Lower leg skin (tissue), 3 donors: ENCODE measurements around the gene CELSR3.

Experiments used
- POLR2A ChIP-seq, 2 donors: fragments of 450-650 bp; IDR thresholded peaks; one replicate each; pipeline ENCODE4 v1.6.1; 2016 to 2017; ENCODE audit warnings: antibody characterized with exemption in 2 of 2, mild to moderate bottlenecking in 1 of 2, moderate library complexity in 1 of 2
- TF ChIP-seq, protein P1 (sequence below), 3 donors: fragments of 450-650 bp; IDR thresholded peaks; one replicate each; pipeline ENCODE4 v1.5.1; 2016; ENCODE audit warnings: antibody characterized with exemption in 3 of 3, mild to moderate bottlenecking in 3 of 3, moderate library complexity in 2 of 3

DNA sequence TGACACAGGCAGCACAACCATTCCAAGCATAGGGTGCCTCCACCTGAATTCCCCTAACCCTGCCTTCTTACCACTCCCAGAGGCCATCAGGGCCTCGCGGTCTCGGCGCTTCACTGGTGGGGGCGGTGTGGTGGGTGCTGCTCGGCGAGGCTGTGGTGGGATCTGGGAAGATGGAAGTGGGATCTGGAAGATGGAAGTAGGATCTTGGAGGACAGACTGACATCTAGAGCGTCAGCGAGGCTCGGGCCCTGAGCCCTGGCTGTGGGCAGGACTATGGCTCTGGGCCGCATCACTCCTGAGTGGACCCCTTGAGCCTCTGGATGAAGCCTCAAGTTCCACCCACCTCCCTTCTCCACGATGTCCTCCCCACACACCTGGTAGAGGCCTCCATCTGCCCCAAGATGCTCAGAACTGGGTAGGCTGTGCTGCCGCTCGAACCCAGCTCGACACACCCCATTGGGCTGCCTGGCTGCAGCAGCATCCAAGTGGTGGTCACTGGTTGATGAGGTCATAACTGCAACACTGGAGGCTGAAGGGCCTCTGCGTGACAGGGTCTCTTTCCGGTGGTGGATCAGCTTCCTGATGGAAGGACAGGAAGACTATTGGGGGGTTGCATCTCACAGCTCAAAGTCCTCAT is 19.4 kb upstream of the CELSR3 start:
- TF ChIP-seq, protein P1, sequence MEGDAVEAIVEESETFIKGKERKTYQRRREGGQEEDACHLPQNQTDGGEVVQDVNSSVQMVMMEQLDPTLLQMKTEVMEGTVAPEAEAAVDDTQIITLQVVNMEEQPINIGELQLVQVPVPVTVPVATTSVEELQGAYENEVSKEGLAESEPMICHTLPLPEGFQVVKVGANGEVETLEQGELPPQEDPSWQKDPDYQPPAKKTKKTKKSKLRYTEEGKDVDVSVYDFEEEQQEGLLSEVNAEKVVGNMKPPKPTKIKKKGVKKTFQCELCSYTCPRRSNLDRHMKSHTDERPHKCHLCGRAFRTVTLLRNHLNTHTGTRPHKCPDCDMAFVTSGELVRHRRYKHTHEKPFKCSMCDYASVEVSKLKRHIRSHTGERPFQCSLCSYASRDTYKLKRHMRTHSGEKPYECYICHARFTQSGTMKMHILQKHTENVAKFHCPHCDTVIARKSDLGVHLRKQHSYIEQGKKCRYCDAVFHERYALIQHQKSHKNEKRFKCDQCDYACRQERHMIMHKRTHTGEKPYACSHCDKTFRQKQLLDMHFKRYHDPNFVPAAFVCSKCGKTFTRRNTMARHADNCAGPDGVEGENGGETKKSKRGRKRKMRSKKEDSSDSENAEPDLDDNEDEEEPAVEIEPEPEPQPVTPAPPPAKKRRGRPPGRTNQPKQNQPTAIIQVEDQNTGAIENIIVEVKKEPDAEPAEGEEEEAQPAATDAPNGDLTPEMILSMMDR (IDR thresholded peaks at IDR 0.05), result no peak
- TF ChIP-seq POLR2A (IDR thresholded peaks at IDR 0.05), result no peak
